Transverse colon (tissue), 4 donors: ENCODE data around the gene BRI3BP.

Experiments used
- EP300 ChIP-seq: sonication (generic); formaldehyde crosslinking; IDR thresholded peaks from one replicate; pipeline ENCODE4 v1.6.1; 2017; ENCODE audit warnings: antibody characterized with exemption, low read depth
- POLR2A ChIP-seq: fragments of 450-650 bp; IDR thresholded peaks from one replicate; pipeline ENCODE4 v1.6.1; 2016; ENCODE audit warnings: antibody characterized with exemption, mild to moderate bottlenecking, moderate library complexity
- POLR2AphosphoS5 ChIP-seq, 3 donors: sonication (generic); formaldehyde crosslinking; IDR thresholded peaks; one replicate each; pipeline ENCODE4 v1.6.1; 2016; ENCODE audit warnings: antibody characterized with exemption in 3 of 3
- TF ChIP-seq, protein P1 (sequence below), 5 experiments: fragments of 200-600 bp in 3 of 5; fragments of 450-650 bp in 2 of 5; sonication (generic) in 3 of 5; IDR thresholded peaks; 1 replicate in 2 of 5; 2 replicates in 3 of 5; pipeline ENCODE4 v1.5.1; 2016 to 2017; ENCODE audit warnings: antibody characterized with exemption in 5 of 5, inconsistent platforms in 3 of 5, mild to moderate bottlenecking in 2 of 5, moderate library complexity in 1 of 5

DNA sequence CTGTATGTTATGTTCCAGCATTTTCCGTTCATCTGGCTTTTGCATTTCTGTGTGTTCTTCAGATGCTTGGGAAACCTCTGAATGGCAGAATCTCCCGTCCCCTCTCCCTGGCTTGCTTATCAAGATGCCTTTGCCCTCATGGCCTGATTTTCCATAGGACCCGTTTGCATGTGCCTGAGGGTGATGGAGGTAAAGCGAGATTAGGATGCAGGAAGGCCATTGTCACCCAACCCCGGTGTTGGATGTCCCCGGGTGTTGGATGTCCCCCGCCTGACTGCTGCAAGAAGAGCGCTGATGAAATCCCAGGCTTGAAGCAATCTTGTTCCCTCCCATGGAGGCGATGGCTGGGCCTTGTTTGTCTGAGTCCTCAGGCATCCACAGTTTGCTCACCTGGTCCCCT is 9.6 kb downstream of the BRI3BP start:
- TF ChIP-seq, protein P1, sequence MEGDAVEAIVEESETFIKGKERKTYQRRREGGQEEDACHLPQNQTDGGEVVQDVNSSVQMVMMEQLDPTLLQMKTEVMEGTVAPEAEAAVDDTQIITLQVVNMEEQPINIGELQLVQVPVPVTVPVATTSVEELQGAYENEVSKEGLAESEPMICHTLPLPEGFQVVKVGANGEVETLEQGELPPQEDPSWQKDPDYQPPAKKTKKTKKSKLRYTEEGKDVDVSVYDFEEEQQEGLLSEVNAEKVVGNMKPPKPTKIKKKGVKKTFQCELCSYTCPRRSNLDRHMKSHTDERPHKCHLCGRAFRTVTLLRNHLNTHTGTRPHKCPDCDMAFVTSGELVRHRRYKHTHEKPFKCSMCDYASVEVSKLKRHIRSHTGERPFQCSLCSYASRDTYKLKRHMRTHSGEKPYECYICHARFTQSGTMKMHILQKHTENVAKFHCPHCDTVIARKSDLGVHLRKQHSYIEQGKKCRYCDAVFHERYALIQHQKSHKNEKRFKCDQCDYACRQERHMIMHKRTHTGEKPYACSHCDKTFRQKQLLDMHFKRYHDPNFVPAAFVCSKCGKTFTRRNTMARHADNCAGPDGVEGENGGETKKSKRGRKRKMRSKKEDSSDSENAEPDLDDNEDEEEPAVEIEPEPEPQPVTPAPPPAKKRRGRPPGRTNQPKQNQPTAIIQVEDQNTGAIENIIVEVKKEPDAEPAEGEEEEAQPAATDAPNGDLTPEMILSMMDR (IDR thresholded peaks at IDR 0.05): no peak
- TF ChIP-seq POLR2A (no peak), POLR2AphosphoS5 (IDR thresholded peaks at IDR 0.05) (no peak), EP300 (no peak)
